Ascending aorta (tissue), 2 donors: ENCODE measurements around the gene SYNJ2. TPM values are rescaled to one million over a fixed set of nuclear protein-coding genes. Genes with fewer than 3 reads are reported as not detected.
A peak's percentile ranks its signal among the peaks of the same experiment; 100 is the strongest.

ENCODE experiments used
- DNase-seq, 2 donors: peaks; one replicate each; pipeline ENCODE4 v3.0.0-alpha.2; 2019; ENCODE audit warnings: low spot score in 2 of 2
- H3K27ac ChIP-seq, 2 donors: fragments of 200-600 bp; sonication (generic); one replicate each; pipeline ENCODE4 v1.5.1; 2016 to 2017; ENCODE audit warnings: mild to moderate bottlenecking in 1 of 2
- H3K27me3 ChIP-seq: fragments of 200-600 bp; sonication (generic); one replicate; pipeline ENCODE4 v1.5.1; 2017
- H3K36me3 ChIP-seq, 2 donors: fragments of 200-600 bp; sonication (generic); one replicate each; pipeline ENCODE4 v1.5.1; 2016
- H3K4me1 ChIP-seq, 2 donors: fragments of 200-600 bp; sonication (generic); one replicate each; pipeline ENCODE4 v1.5.1; 2016 to 2017; ENCODE audit warnings: mild to moderate bottlenecking in 1 of 2
- H3K4me3 ChIP-seq, 2 donors: fragments of 200-600 bp; sonication (generic); one replicate each; pipeline ENCODE4 v1.5.1; 2016 to 2017; ENCODE audit warnings: mild to moderate bottlenecking in 1 of 2
- H3K9me3 ChIP-seq, 2 donors: fragments of 200-600 bp; sonication (generic); one replicate each; pipeline ENCODE4 v1.5.1; 2016
- intact Hi-C: fragments of 100-400 bp; cut with DNase I; formaldehyde crosslinking; loops from one replicate; pipeline ENCODE4 v1.15.1; 2023
- total RNA-seq: library from RNA; depleted of rRNA; stranded (reverse); fragments of >200 nt; gene quantifications from one replicate; pipeline ENCODE4 v1.1.0, GENCODE V29; 2016
- TF ChIP-seq, protein P1 (sequence below), 3 experiments: fragments of 200-600 bp in 2 of 3; fragments of 450-650 bp in 1 of 3; sonication (generic) in 2 of 3; IDR thresholded peaks; one replicate each; pipeline ENCODE4 v1.5.1; 2016 to 2019; ENCODE audit warnings: antibody characterized with exemption in 3 of 3, mild to moderate bottlenecking in 1 of 3, moderate library complexity in 1 of 3

The SYNJ2 gene
- total RNA-seq, 1 donor from 2014 or later: 3.0 TPM

DNA sequence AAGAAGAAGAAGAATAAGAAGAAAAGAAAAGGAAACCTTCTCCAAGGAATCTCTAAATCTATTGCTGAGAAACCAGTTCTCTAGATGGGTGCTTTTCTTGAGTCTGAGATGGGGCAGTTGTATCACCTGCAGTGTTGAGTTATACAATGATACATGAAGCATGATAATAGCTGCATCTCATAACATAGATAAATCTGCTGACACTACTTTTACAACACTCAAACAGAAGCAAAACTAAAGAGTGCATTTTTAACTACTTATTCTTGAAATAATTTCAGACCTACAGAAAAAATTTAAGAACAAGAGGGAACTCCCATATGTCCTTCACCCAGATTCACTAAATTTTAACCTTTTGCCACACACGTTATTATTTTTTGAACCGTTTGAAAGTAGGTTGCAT, 70.3 kb downstream of the SYNJ2 start:
- Histone ChIP-seq H3K4me3 (no peak overlapping the region), H3K9me3 (no peaks in the 10 kb centered on the region), H3K4me1 (peaks cover 0 to 3% of the 10 kb centered on the region in 2 donors), H3K27me3 (no peaks in the 10 kb centered on the region), H3K36me3 (peaks cover 0 to 14% of the 10 kb centered on the region in 2 donors), H3K27ac (no peak overlapping the region)
- intact Hi-C loops: no loop called here
- TF ChIP-seq, protein P1, sequence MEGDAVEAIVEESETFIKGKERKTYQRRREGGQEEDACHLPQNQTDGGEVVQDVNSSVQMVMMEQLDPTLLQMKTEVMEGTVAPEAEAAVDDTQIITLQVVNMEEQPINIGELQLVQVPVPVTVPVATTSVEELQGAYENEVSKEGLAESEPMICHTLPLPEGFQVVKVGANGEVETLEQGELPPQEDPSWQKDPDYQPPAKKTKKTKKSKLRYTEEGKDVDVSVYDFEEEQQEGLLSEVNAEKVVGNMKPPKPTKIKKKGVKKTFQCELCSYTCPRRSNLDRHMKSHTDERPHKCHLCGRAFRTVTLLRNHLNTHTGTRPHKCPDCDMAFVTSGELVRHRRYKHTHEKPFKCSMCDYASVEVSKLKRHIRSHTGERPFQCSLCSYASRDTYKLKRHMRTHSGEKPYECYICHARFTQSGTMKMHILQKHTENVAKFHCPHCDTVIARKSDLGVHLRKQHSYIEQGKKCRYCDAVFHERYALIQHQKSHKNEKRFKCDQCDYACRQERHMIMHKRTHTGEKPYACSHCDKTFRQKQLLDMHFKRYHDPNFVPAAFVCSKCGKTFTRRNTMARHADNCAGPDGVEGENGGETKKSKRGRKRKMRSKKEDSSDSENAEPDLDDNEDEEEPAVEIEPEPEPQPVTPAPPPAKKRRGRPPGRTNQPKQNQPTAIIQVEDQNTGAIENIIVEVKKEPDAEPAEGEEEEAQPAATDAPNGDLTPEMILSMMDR (IDR thresholded peaks at IDR 0.05): no peak
- DNase-seq: no peak

DNA sequence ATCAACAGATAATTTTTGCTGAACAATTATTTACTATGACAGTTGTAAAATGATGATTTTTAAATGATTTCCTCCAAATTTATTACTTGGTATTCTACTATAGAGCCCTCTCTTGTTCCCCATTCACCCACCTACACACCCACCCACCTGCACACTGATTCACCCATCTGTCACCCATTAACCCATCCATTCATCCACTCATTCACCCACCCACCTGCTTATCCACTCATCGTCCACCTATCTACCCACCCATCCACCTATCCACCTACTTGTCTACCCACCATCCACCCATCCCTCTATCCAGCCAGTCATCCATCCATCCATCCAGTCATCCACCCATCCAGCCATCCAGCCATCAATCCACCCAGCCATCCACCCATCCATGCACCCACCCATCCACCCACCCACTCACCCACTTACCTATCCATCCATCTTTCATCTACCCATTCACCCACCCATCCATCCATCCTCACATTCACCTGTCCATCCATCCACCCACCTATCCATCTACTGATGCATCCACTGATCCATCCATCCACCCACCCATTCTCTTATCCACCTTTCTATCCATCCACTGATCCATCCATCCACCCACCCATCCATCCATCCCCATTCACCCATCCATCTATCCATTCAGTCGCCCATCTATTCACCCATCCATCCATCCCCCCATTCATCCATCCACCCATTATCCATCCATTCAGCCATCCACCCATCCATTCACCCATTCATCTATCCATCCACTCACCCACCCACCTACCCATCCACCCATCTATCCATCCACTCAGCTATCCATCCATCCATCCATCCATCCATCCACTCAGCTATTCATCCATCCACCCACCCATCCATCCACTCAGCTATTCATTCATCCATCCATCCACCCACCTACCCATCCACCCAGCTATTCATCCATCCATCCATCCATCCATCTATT, 72.0 kb downstream of the SYNJ2 start:
- no peak for DNase-seq
- H3K27ac ChIP-seq: no peak overlapping the region
- peaks cover 0 to 14% of the 10 kb centered on the region in 2 donors for H3K36me3 ChIP-seq
- intact Hi-C loops: no loop called here
- H3K27me3 ChIP-seq: no peaks in the 10 kb centered on the region
- TF ChIP-seq, protein P1 (IDR thresholded peaks at IDR 0.05): no peak
- no peaks in the 10 kb centered on the region for H3K9me3 ChIP-seq
- no peak overlapping the region for H3K4me3 ChIP-seq
- H3K4me1 ChIP-seq: no peaks in the 10 kb centered on the region

DNA sequence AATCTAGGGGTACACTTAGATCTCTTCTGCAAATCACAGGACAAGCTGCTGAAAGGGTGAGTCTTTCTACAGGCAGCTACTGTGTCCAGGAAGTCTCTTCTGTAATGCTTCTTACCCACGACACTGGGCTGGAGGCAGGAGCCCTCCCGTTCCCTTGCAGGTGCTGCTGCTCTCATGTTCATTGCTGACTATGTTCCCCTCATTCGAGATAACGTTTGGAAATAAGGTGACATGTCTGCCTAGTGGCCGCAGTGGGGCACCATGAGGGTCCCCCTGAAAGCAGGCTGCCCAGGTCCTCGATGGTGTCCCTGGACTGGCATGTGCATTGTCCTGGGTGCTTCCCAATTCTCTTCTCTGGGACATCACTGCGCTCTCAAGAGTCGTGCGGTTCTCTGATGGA, 74.7 kb downstream of the SYNJ2 start:
- Histone ChIP-seq H3K27ac (peak overlapping the region in 1 of 2 donors; percentile 99), H3K4me1 (peaks cover 10 to 21% of the 10 kb centered on the region in 2 donors), H3K27me3 (no peaks in the 10 kb centered on the region), H3K4me3 (no peak overlapping the region), H3K36me3 (peaks cover 0 to 14% of the 10 kb centered on the region in 2 donors), H3K9me3 (no peaks in the 10 kb centered on the region)
- TF ChIP-seq, protein P1 (IDR thresholded peaks at IDR 0.05): no peak
- no peak for DNase-seq
- intact Hi-C loops: no loop called here

DNA sequence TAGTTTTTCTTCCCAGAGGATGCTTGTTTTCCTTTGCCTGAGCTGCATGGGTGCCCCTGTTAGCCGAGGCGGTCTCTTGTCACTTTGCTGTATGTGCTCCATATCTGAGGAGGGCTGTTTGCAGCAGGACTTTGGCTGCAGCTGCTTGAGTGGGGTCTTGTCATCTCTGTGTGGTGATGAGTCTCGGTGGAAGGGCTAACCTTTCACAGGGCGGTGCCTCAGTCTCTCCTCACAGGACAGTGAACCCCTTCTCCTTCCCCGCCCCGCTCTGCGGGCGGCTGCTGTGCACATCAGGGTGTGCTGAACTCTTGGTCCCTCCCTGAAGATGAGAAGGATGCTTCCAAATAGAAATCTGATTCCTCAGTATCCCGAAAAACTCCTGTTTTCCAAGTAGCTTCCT, 75.1 kb downstream of the SYNJ2 start:
- Histone ChIP-seq H3K4me3 (no peak overlapping the region), H3K27ac (peak overlapping the region; percentile 96 to 99), H3K9me3 (no peaks in the 10 kb centered on the region), H3K36me3 (peaks cover 0 to 14% of the 10 kb centered on the region in 2 donors), H3K4me1 (peaks cover 10 to 24% of the 10 kb centered on the region in 2 donors), H3K27me3 (no peaks in the 10 kb centered on the region)
- peak in 1 of 2 donors; percentile 53 for DNase-seq
- intact Hi-C loops: no loop called here
- TF ChIP-seq, protein P1 (IDR thresholded peaks at IDR 0.05): no peak

DNA sequence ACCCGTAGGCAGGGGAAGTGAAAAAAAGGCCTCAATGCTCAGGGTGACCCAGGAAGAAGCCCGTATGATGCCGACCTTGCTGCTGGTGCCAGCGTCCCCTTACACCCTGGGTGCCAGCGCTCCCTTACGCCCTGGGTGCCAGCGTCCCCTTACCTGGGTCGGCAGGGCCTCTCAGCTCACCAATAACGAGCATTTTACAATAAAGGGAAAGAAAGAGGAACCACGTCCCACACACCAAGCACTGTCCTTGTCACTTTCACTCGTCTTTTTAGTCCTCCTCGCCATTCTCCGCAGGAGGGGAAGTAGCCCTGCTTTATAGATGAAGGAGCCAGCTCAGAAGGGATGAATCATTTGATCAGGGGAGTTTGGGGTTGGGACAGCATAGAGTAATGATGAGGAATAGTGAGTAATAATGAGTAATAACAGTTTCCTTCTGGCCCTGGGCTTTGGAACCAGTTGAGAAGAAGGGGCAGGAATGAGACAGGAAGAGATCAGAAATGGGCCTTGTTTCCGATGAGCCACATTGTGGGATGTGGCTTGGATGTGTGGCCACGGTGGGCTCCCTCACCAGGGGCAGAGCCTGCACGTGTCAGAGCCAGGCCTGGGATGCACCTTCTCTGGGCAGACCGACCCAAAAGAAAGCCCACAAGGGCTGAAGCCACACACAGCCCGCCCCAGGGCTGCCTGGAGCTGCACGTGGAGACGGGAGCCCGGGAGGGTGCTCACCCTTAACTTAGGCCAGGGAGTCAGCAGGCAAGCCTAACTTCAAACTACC, 75.7 kb downstream of the SYNJ2 start:
- DNase-seq: peak in 1 of 2 donors; percentile 52
- TF ChIP-seq, protein P1 (IDR thresholded peaks at IDR 0.05): no peak
- Histone ChIP-seq H3K4me1 (peaks cover 10 to 24% of the 10 kb centered on the region in 2 donors), H3K27me3 (no peaks in the 10 kb centered on the region), H3K9me3 (no peaks in the 10 kb centered on the region), H3K36me3 (peaks cover 0 to 16% of the 10 kb centered on the region in 2 donors), H3K4me3 (no peak overlapping the region), H3K27ac (peak overlapping the region; percentile 96 to 99)
- intact Hi-C loops: no loop called here
